ENCODE data around the gene ZNF91. TPM values are rescaled to one million over a fixed set of nuclear protein-coding genes. Genes with fewer than 3 reads are reported as not detected.

ZNF91 gene
- total RNA-seq, 1 donor from 2014 or later: 101 TPM

- TF ChIP-seq CTCF (IDR thresholded peaks at IDR 0.05; ENCODE audit: borderline replicate concordance): no peak
- intact Hi-C loops (cut with micrococcal nuclease): no loop called here
- Histone ChIP-seq H3K27ac (replicated peaks) (no peak overlapping the region), H3K9me3 (replicated peaks) (no peaks in the 10 kb centered on the region), H3K4me1 (no peaks in the 10 kb centered on the region), H3K4me3 (no peak overlapping the region), H3K36me3 (peaks cover 3% of the 10 kb centered on the region), H3K27me3 (ENCODE audit: low read depth) (no peaks in the 10 kb centered on the region)
- no peak for DNase-seq
These were observed 83.7 kb downstream of the ZNF91 start for GRCh38 chr19:23311551-23311950.

- no peak for TF ChIP-seq CTCF (IDR thresholded peaks at IDR 0.05; ENCODE audit: borderline replicate concordance)
- intact Hi-C loops (cut with micrococcal nuclease): no loop called here
- H3K9me3 ChIP-seq (replicated peaks): no peaks in the 10 kb centered on the region
These were observed 84.5 kb downstream of the ZNF91 start for GRCh38 chr19:23310729-23311211.

GRCh38 chr19:23309926-23310325 is 85.3 kb downstream of the ZNF91 start:
- TF ChIP-seq CTCF (IDR thresholded peaks at IDR 0.05; ENCODE audit: borderline replicate concordance): no peak
- peaks cover 3% of the 10 kb centered on the region for H3K36me3 ChIP-seq

More at GRCh38 chr19:23310729-23311211, 84.5 kb downstream of the ZNF91 start:
- DNase-seq: no peak
- Histone ChIP-seq H3K27ac (replicated peaks) (no peak overlapping the region), H3K27me3 (ENCODE audit: low read depth) (no peaks in the 10 kb centered on the region), H3K4me3 (no peak overlapping the region), H3K36me3 (peaks cover 3% of the 10 kb centered on the region), H3K4me1 (no peaks in the 10 kb centered on the region)

GRCh38 chr19:23305555-23305954 is 89.7 kb downstream of the ZNF91 start:
- H3K27ac ChIP-seq (replicated peaks): no peak overlapping the region
- peaks cover 3% of the 10 kb centered on the region for H3K36me3 ChIP-seq
- H3K9me3 ChIP-seq (replicated peaks): peaks cover 6% of the 10 kb centered on the region
- H3K4me1 ChIP-seq: no peaks in the 10 kb centered on the region
- TF ChIP-seq CTCF (IDR thresholded peaks at IDR 0.05; ENCODE audit: borderline replicate concordance): no peak
- no peaks in the 10 kb centered on the region for H3K27me3 ChIP-seq (ENCODE audit: low read depth)
- intact Hi-C loops (cut with micrococcal nuclease): no loop called here
- no peak overlapping the region for H3K4me3 ChIP-seq
- DNase-seq: no peak

More at GRCh38 chr19:23309926-23310325, 85.3 kb downstream of the ZNF91 start:
- Histone ChIP-seq H3K27ac (replicated peaks) (no peak overlapping the region), H3K27me3 (ENCODE audit: low read depth) (no peaks in the 10 kb centered on the region), H3K4me3 (no peak overlapping the region), H3K9me3 (replicated peaks) (no peaks in the 10 kb centered on the region), H3K4me1 (no peaks in the 10 kb centered on the region)
- DNase-seq: no peak
- intact Hi-C loops (cut with micrococcal nuclease): no loop called here

- intact Hi-C loops (cut with micrococcal nuclease): no loop called here
- Histone ChIP-seq H3K9me3 (replicated peaks) (peaks cover 15% of the 10 kb centered on the region), H3K4me1 (no peaks in the 10 kb centered on the region), H3K36me3 (peaks cover 3% of the 10 kb centered on the region), H3K27me3 (ENCODE audit: low read depth) (no peaks in the 10 kb centered on the region), H3K4me3 (no peak overlapping the region), H3K27ac (replicated peaks) (no peak overlapping the region)
- TF ChIP-seq CTCF (IDR thresholded peaks at IDR 0.05; ENCODE audit: borderline replicate concordance): no peak
- DNase-seq: no peak
These were observed 91.0 kb downstream of the ZNF91 start for GRCh38 chr19:23304238-23304637.

Measured in left ventricle myocardium inferior (tissue), 1 donor.